Bronchial epithelial cell (primary cell): ENCODE data around the gene LTA. TPM values are rescaled to one million over a fixed set of nuclear protein-coding genes. Genes with fewer than 3 reads are reported as not detected.
A peak's percentile ranks its signal among the peaks of the same experiment; 100 is the strongest.
"Not testable (repeated sequence)": the region's sequence is repeated elsewhere in the genome, so short reads cannot be mapped to it uniquely, and the experiment has no call there.

Experiments used
- DNase-seq: peaks from one replicate; pipeline ENCODE4 v3.0.0-alpha.2; 2010; ENCODE audit warnings: low read depth
- FAIRE-seq: peaks from 2 replicates; lab custom pipeline; 2011; peaks lifted over from hg19 to GRCh38; lab: Jason Lieb, UNC
- H3K27me3 ChIP-seq: 2 replicates; pipeline ENCODE4 v1.5.1; 2011; ENCODE audit warnings: low read length; ENCODE audit not compliant: control insufficient read depth, insufficient read depth
- H3K36me3 ChIP-seq: 2 replicates; pipeline ENCODE4 v1.5.1; 2011; ENCODE audit warnings: low read length; ENCODE audit not compliant: control insufficient read depth, insufficient read depth
- H3K4me3 ChIP-seq: 2 replicates; pipeline ENCODE4 v1.5.1; 2011; ENCODE audit warnings: mild to moderate bottlenecking, low read depth, low read length, control low read depth
- CTCF ChIP-seq: IDR thresholded peaks from 2 replicates; pipeline ENCODE4 v1.5.1; 2011; ENCODE audit warnings: mild to moderate bottlenecking, moderate library complexity, low read length, control low read depth, inconsistent platforms; ENCODE audit not compliant: insufficient read depth, severe bottlenecking
- total RNA-seq: library from RNA; depleted of rRNA; stranded (reverse); fragments of >200 nt; gene quantifications from 2 replicates; pipeline ENCODE4 v1.2.1, GENCODE V29; 2014

The LTA gene
- total RNA-seq, 1 donor from 2014 or later, result not detected

DNA sequence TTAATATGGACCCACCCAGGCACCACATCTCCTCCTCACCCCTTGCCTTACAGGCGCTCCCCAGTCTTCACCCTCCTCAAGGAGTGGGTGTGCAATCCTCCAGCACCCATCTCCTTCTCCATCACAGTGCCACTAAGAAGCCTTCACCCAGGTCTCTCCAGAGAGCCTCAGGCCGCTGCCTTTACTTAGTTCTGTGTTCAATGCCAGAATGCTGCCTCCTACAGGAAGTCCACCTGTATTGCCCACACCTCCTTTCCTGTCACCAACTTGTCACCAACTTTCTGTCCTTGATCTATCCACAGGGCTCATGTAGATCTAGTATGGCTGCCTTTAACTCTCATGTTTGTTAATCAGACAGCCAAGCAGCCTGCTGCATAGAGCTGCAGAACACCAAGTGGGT, 13.4 kb downstream of the LTA start:
- no peak for FAIRE-seq
- no peak for DNase-seq

DNA sequence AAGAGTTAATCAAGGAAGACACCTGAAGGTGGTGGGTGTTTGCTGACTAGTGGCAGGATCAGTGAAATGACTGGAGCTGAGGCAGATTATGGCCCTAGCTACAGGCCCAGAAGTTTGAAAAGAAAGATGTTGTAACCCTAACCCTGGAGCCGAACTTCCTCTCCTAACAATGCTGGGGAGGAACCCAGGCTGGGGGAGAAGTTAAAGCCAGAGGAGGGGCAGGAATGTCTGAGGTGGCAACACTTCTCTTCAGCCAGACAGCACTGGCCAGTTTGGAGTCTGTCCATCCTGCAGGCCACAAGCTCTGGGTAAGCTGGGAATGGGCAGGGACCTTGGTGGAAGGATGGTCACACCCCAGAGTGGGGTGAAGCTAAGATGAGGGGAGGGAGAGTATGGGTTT, 13.9 kb downstream of the LTA start, which contains the start of gene LST1:
Gene LST1, plus strand, starts transcription at position 270 of the 400 bp plus-strand sequence. CDS start 1,023 bp downstream, outside the sequence.
- DNase-seq (no peak), FAIRE-seq (no peak)
- Histone ChIP-seq H3K4me3 (no peak within 1 kb of the TSS), H3K27me3 (no peaks in the 10 kb centered on the region), H3K36me3 (no peaks in the 10 kb centered on the region)
- TF ChIP-seq CTCF, result no peak

More for the DNA sequence above, 13.4 kb downstream of the LTA start:
- peak; percentile 5 for TF ChIP-seq CTCF
- Histone ChIP-seq H3K4me3 (no peak overlapping the region), H3K27me3 (no peaks in the 10 kb centered on the region), H3K36me3 (no peaks in the 10 kb centered on the region)

GRCh38 chr6:31586599-31587281, 14.7 kb downstream of the LTA start:
- Histone ChIP-seq H3K36me3 (no peaks in the 10 kb centered on the region), H3K4me3 (no peak overlapping the region), H3K27me3 (no peaks in the 10 kb centered on the region)
- DNase-seq (no peak), FAIRE-seq (no peak)
- no peak for TF ChIP-seq CTCF

DNA sequence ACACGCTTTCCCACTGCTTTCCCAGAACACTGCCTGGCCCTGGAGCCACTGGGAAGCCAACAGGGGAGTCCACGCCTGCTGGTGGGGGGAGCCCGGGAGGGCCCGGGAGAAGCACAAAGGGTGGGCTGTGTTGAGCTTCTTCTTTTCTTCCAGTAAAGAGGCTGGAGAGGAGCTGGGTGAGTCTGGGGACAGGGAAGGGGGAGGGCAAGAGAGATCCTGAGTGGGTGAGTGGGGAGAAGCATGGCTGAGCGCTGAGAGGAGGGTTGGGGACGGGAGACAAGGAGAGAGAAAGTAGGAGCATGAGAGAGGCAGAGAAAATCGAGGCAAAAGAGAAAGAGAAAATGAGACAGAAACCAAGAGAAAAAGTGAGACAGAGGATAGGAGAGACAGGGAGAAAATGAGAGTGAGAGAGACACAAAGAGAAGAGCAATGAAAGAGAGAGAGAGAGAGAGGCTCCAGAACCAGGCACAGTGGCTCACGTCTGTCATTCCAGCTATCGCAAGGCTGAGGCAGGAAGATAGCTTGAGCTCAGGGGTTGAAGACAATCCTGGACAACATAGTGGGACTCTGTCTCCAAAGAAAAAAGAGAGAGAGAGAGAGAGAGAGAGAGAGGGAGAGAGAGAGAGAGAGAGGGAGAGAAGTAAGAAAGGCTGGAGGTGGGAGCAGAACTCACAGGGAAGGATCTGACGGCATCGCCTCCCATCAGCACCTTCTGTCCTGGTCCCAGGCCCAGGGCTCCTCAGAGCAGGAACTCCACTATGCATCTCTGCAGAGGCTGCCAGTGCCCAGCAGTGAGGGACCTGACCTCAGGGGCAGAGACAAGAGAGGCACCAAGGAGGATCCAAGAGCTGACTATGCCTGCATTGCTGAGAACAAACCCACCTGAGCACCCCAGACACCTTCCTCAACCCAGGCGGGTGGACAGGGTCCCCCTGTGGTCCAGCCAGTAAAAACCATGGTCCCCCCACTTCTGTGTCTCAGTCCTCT, 16.0 kb downstream of the LTA start:
- DNase-seq (no peak), FAIRE-seq (no peak)
- no peaks in the 10 kb centered on the region for H3K27me3 ChIP-seq
- H3K36me3 ChIP-seq, result no peaks in the 10 kb centered on the region
- H3K4me3 ChIP-seq, result no peak overlapping the region
- TF ChIP-seq CTCF, result no peak

GRCh38 chr6:31588871-31589650, 17.0 kb downstream of the LTA start:
- Histone ChIP-seq H3K4me3 (no peak overlapping the region), H3K36me3 (no peaks in the 10 kb centered on the region), H3K27me3 (no peaks in the 10 kb centered on the region)
- FAIRE-seq (no peak), DNase-seq (peak; percentile 8)
- no peak for TF ChIP-seq CTCF

DNA sequence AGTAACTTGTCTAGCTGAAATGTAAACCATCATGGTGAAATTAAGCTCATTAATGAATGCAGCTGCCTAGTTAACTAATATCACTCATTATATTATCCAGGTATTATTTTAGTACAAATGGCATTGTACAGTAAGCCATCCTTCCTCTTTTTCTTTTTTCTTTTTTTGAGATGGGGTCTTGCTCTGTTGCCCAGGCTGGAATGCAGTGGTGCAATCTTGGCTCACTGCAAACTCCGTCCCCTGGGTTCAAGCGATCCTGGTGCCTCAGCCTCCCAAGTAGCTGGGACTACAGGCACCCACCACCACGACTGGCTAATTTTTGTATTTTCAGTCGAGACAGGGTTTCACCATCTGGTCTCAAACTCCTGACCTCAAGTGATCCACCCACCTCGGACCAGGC, 18.6 kb downstream of the LTA start:
- FAIRE-seq, H3K4me3 ChIP-seq, H3K27me3 ChIP-seq, DNase-seq, H3K36me3 ChIP-seq: not testable (repeated sequence)
